Activated CD8-positive, alpha-beta T cell treated with anti-CD3 and anti-CD28 coated beads for 36 hours (primary cell): Measurements from ENCODE around the gene RNF213. TPM values are rescaled to one million over a fixed set of nuclear protein-coding genes. Genes with fewer than 3 reads are reported as not detected.

Experiments used
- ATAC-seq: fragments of 200-7000 bp; cut with Tn5 transposase; one replicate; pipeline ENCODE4 v1.10.0; 2021; ENCODE audit warnings: mild to moderate bottlenecking, moderate library complexity
- CTCF ChIA-PET: fragments of 350-600 bp; sonication (Branson Sonifier 250); formaldehyde crosslinking; loops from one replicate; lab custom pipeline; 2021; ENCODE audit warnings: antibody characterized with exemption; lab: Charles Lee
- POLR2A ChIA-PET: fragments of 350-600 bp; sonication (Branson Sonifier 250); formaldehyde crosslinking; loops from one replicate; lab custom pipeline; 2021; ENCODE audit warnings: antibody characterized with exemption; lab: Charles Lee
- DNase-seq: peaks from one replicate; pipeline ENCODE4 v3.0.0-alpha.2; 2020
- H3K27ac Mint-ChIP-seq: one replicate; pipeline ENCODE4 v1.8.0; 2021; ENCODE audit warnings: mild to moderate bottlenecking, mixed read lengths
- H3K27me3 Mint-ChIP-seq: one replicate; pipeline ENCODE4 v1.8.0; 2021; ENCODE audit warnings: mixed read lengths
- H3K36me3 Mint-ChIP-seq: one replicate; pipeline ENCODE4 v1.8.0; 2021; ENCODE audit warnings: low read depth, mixed read lengths
- H3K4me1 Mint-ChIP-seq: one replicate; pipeline ENCODE4 v1.8.0; 2021; ENCODE audit warnings: low read depth, mixed read lengths
- H3K4me3 Mint-ChIP-seq: one replicate; pipeline ENCODE4 v1.8.0; 2021; ENCODE audit warnings: mild to moderate bottlenecking, moderate library complexity, mixed read lengths
- H3K9me3 Mint-ChIP-seq: one replicate; pipeline ENCODE4 v1.8.0; 2021; ENCODE audit warnings: mixed read lengths
- intact Hi-C: fragments of 100-400 bp; cut with micrococcal nuclease; formaldehyde crosslinking; loops from one replicate; pipeline ENCODE4 v1.10.0; 2022
- total RNA-seq, 2 experiments: library from RNA; stranded (reverse); gene quantifications; one replicate each; pipeline ENCODE4 v1.2.3, GENCODE V29; 2021
- TF ChIP-seq, protein P1 (sequence below): fragments of 200-600 bp; IDR thresholded peaks from one replicate; pipeline ENCODE4 v1.8.0; 2022; ENCODE audit warnings: antibody characterized with exemption, mild to moderate bottlenecking

The RNF213 gene
- total RNA-seq, 2 experiments from 2014 or later, result 131 to 142 TPM

- Mint-ChIP-seq H3K27me3 (no peaks in the 10 kb centered on the region), H3K9me3 (no peaks in the 10 kb centered on the region), H3K27ac (no peak overlapping the region), H3K4me1 (peaks cover 9% of the 10 kb centered on the region), H3K36me3 (no peaks in the 10 kb centered on the region), H3K4me3 (no peak overlapping the region)
- TF ChIP-seq, protein P1, sequence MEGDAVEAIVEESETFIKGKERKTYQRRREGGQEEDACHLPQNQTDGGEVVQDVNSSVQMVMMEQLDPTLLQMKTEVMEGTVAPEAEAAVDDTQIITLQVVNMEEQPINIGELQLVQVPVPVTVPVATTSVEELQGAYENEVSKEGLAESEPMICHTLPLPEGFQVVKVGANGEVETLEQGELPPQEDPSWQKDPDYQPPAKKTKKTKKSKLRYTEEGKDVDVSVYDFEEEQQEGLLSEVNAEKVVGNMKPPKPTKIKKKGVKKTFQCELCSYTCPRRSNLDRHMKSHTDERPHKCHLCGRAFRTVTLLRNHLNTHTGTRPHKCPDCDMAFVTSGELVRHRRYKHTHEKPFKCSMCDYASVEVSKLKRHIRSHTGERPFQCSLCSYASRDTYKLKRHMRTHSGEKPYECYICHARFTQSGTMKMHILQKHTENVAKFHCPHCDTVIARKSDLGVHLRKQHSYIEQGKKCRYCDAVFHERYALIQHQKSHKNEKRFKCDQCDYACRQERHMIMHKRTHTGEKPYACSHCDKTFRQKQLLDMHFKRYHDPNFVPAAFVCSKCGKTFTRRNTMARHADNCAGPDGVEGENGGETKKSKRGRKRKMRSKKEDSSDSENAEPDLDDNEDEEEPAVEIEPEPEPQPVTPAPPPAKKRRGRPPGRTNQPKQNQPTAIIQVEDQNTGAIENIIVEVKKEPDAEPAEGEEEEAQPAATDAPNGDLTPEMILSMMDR, result no peak
- ChIA-PET CTCF (interaction anchor here (3.6 kb wide), 1 partner anchor 470 kb away, joined by 19 read pairs; no protein-coding TSS in a partner anchor), POLR2A (no interaction called here)
- intact Hi-C loops, result loop anchor here (5.0 kb wide), 2 partner anchors 148 to 553 kb away; no protein-coding TSS in a partner anchor
- ATAC-seq, result no peak
- DNase-seq, result no peak
These were observed 169.0 kb downstream of the RNF213 start for GRCh38 chr17:80429356-80430275.

GRCh38 chr17:80430446-80431245 lies 170.0 kb downstream of the RNF213 start:
- Mint-ChIP-seq H3K4me1 (peaks cover 9% of the 10 kb centered on the region), H3K27ac (no peak overlapping the region), H3K4me3 (no peak overlapping the region), H3K9me3 (no peaks in the 10 kb centered on the region), H3K36me3 (no peaks in the 10 kb centered on the region), H3K27me3 (no peaks in the 10 kb centered on the region)
- DNase-seq, result no peak
- CTCF ChIA-PET, result no interaction called here
- ATAC-seq, result no peak
- intact Hi-C loops, result no loop called here
- POLR2A ChIA-PET, result interaction anchor here (1.6 kb wide), 1 partner anchor 24 kb away, joined by 4 read pairs; no protein-coding TSS in a partner anchor
- TF ChIP-seq, protein P1, result no peak

- TF ChIP-seq, protein P1, result no peak
- no peak overlapping the region for H3K4me3 Mint-ChIP-seq
- H3K9me3 Mint-ChIP-seq, result no peaks in the 10 kb centered on the region
- H3K4me1 Mint-ChIP-seq, result peaks cover 5% of the 10 kb centered on the region
- no peak overlapping the region for H3K27ac Mint-ChIP-seq
- ChIA-PET CTCF (no interaction called here), POLR2A (interaction anchor here (1.6 kb wide), 1 partner anchor 23 kb away, joined by 4 read pairs; no protein-coding TSS in a partner anchor)
- intact Hi-C loops, result no loop called here
- H3K27me3 Mint-ChIP-seq, result no peaks in the 10 kb centered on the region
- ATAC-seq (no peak), DNase-seq (no peak)
- no peaks in the 10 kb centered on the region for H3K36me3 Mint-ChIP-seq
These were observed 170.9 kb downstream of the RNF213 start for GRCh38 chr17:80431246-80432195.

- ChIA-PET POLR2A (interaction anchor here (0.6 to 1.6 kb wide), 2 partner anchors 22 to 1164 kb away, joined by 3 to 4 read pairs; no protein-coding TSS in a partner anchor), CTCF (no interaction called here)
- no peaks in the 10 kb centered on the region for H3K27me3 Mint-ChIP-seq
- no peak for ATAC-seq
- intact Hi-C loops, result no loop called here
- H3K36me3 Mint-ChIP-seq, result no peaks in the 10 kb centered on the region
- no peak overlapping the region for H3K4me3 Mint-ChIP-seq
- no peak for DNase-seq
- no peak overlapping the region for H3K27ac Mint-ChIP-seq
- no peaks in the 10 kb centered on the region for H3K4me1 Mint-ChIP-seq
- TF ChIP-seq, protein P1, result no peak
- no peaks in the 10 kb centered on the region for H3K9me3 Mint-ChIP-seq
These were observed 171.8 kb downstream of the RNF213 start for GRCh38 chr17:80432350-80432955.
